Medulla oblongata (tissue), 1 donor: Measurements from ENCODE around the gene INAFM2.

Experiments
- DNase-seq: peaks from one replicate; pipeline ENCODE4 v3.0.0-alpha.2; 2015; ENCODE audit errors: extremely low spot score

The INAFM2 gene

GRCh38 chr15:40328176-40328575 lies 4.7 kb downstream of the INAFM2 start:
- DNase-seq: no peak

GRCh38 chr15:40328751-40329150 lies 5.3 kb downstream of the INAFM2 start:
- no peak for DNase-seq

- no peak for DNase-seq
These were observed 6.3 kb downstream of the INAFM2 start for GRCh38 chr15:40329804-40330203.

GRCh38 chr15:40330368-40330836 lies 6.9 kb downstream of the INAFM2 start:
- DNase-seq: peak; percentile 73

GRCh38 chr15:40331026-40331425 lies 7.5 kb downstream of the INAFM2 start:
- DNase-seq: no peak

GRCh38 chr15:40331637-40332036 lies 8.1 kb downstream of the INAFM2 start:
- DNase-seq: no peak

- DNase-seq: no peak
These were observed 8.8 kb downstream of the INAFM2 start for GRCh38 chr15:40332113-40332781.

GRCh38 chr15:40333922-40334492 lies 10.5 kb downstream of the INAFM2 start:
- peak; percentile 85 for DNase-seq

- DNase-seq: no peak
These were observed 11.0 kb downstream of the INAFM2 start for GRCh38 chr15:40334541-40334940.

GRCh38 chr15:40334941-40335795 lies 11.7 kb downstream of the INAFM2 start:
- no peak for DNase-seq

GRCh38 chr15:40335938-40336743 lies 12.6 kb downstream of the INAFM2 start:
- no peak for DNase-seq

- DNase-seq: no peak
These were observed 13.2 kb downstream of the INAFM2 start for GRCh38 chr15:40336744-40337122.

GRCh38 chr15:40337597-40337996 lies 14.1 kb downstream of the INAFM2 start:
- no peak for DNase-seq

GRCh38 chr15:40338041-40338657 lies 14.7 kb downstream of the INAFM2 start:
- DNase-seq: peak; percentile 69

- peak; percentile 86 for DNase-seq
These were observed 15.6 kb downstream of the INAFM2 start for GRCh38 chr15:40338921-40339620.

GRCh38 chr15:40339621-40339945 lies 16.1 kb downstream of the INAFM2 start:
- DNase-seq: no peak

- peak; percentile 79 for DNase-seq
These were observed 16.7 kb downstream of the INAFM2 start for GRCh38 chr15:40340038-40340739.

GRCh38 chr15:40340740-40341400 lies 17.4 kb downstream of the INAFM2 start, which contains the start of gene CCDC9B:
TSS of gene CCDC9B (minus strand) at chr15:40340939. CDS start at chr15:40340819, 120 bp downstream.
- peak; percentile 94 for DNase-seq
